Measurements from ENCODE around the gene RERE.

- TF ChIP-seq CTCF (IDR thresholded peaks at IDR 0.05; ENCODE audit: extremely low read depth in 1 of 2, insufficient read depth in 1 of 2, low read depth in 1 of 2, low read length in 2 of 2) (no peak), EZH2 (IDR thresholded peaks at IDR 0.05; ENCODE audit: borderline replicate concordance, low read depth, low read length, severe bottlenecking) (no peak), POLR2A (IDR thresholded peaks at IDR 0.05; ENCODE audit: low read depth, low read length) (no peak), POLR2AphosphoS5 (IDR thresholded peaks at IDR 0.05; ENCODE audit: insufficient read depth, low read depth, low read length) (no peak), JUN (IDR thresholded peaks at IDR 0.05; ENCODE audit: borderline replicate concordance, insufficient read depth, insufficient read length, low read depth) (no peak), FOS (IDR thresholded peaks at IDR 0.05; ENCODE audit: borderline replicate concordance, insufficient read depth, low read length) (no peak), MAX (IDR thresholded peaks at IDR 0.05; ENCODE audit: insufficient read depth, insufficient read length) (no peak)
Measured at GRCh38 chr1:8416881-8417280, 400.6 kb downstream of the RERE start.
